HFFc6 (cell line): Measurements from ENCODE around the gene GGA1. TPM values are rescaled to one million over a fixed set of nuclear protein-coding genes. Genes with fewer than 3 reads are reported as not detected.

Source experiments
- DNase-seq: peaks from one replicate; pipeline ENCODE4 v3.0.0-alpha.2; 2018
- H3K27ac Mint-ChIP-seq: 2 replicates; pipeline ENCODE4 v1.8.0; 2020; ENCODE audit warnings: mild to moderate bottlenecking, mixed read lengths
- H3K27me3 Mint-ChIP-seq: 2 replicates; pipeline ENCODE4 v1.8.0; 2021; ENCODE audit warnings: mild to moderate bottlenecking, moderate library complexity, mixed read lengths; ENCODE audit not compliant: insufficient read depth
- H3K36me3 Mint-ChIP-seq: 2 replicates; pipeline ENCODE4 v1.8.0; 2021; ENCODE audit warnings: low read depth, mixed read lengths
- H3K4me1 Mint-ChIP-seq: 2 replicates; pipeline ENCODE4 v1.8.0; 2020; ENCODE audit warnings: low read depth, mixed read lengths
- H3K4me3 Mint-ChIP-seq: 2 replicates; pipeline ENCODE4 v1.8.0; 2020; ENCODE audit warnings: mild to moderate bottlenecking, moderate library complexity, mixed read lengths
- H3K9me3 Mint-ChIP-seq: 2 replicates; pipeline ENCODE4 v1.8.0; 2020; ENCODE audit warnings: mild to moderate bottlenecking, mixed read lengths
- CTCF ChIP-seq: fragments of 200-600 bp; sonication (generic); IDR thresholded peaks from 2 replicates; pipeline ENCODE4 v1.5.0; 2021; ENCODE audit warnings: antibody characterized with exemption, mild to moderate bottlenecking
- total RNA-seq, 6 experiments: library from RNA; stranded (reverse); fragmentation: NEBNext Ultra II Directional; extraction: Animal tissue kit (Norgen Biotek cat#: 25700); gene quantifications; 2 replicates in 1 of 6; 3 replicates in 5 of 6; pipeline ENCODE4 v1.2.3, GENCODE V29; 2021

The GGA1 gene
- total RNA-seq, 6 experiments from 2014 or later, result 37.5 to 45.4 (median 41.5) TPM

GRCh38 chr22:37629928-37630327, 21.3 kb downstream of the GGA1 start:
- TF ChIP-seq CTCF, result no peak
- no peak for DNase-seq
- Mint-ChIP-seq H3K36me3 (no peaks in the 10 kb centered on the region), H3K4me1 (peaks cover 21% of the 10 kb centered on the region), H3K9me3 (no peaks in the 10 kb centered on the region), H3K4me3 (no peak overlapping the region), H3K27ac (no peak overlapping the region), H3K27me3 (peaks cover 4% of the 10 kb centered on the region)

- no peak overlapping the region for H3K27ac Mint-ChIP-seq
- TF ChIP-seq CTCF, result no peak
- H3K27me3 Mint-ChIP-seq, result peaks cover 4% of the 10 kb centered on the region
- no peaks in the 10 kb centered on the region for H3K9me3 Mint-ChIP-seq
- peaks cover 21% of the 10 kb centered on the region for H3K4me1 Mint-ChIP-seq
- no peak for DNase-seq
- no peaks in the 10 kb centered on the region for H3K36me3 Mint-ChIP-seq
- no peak overlapping the region for H3K4me3 Mint-ChIP-seq
Observed at GRCh38 chr22:37630839-37631435, 22.3 kb downstream of the GGA1 start.

- Mint-ChIP-seq H3K4me3 (no peak overlapping the region), H3K9me3 (no peaks in the 10 kb centered on the region), H3K27ac (no peak overlapping the region), H3K27me3 (peaks cover 4% of the 10 kb centered on the region), H3K36me3 (no peaks in the 10 kb centered on the region), H3K4me1 (peaks cover 27% of the 10 kb centered on the region)
- TF ChIP-seq CTCF, result no peak
- no peak for DNase-seq
Observed at GRCh38 chr22:37631448-37632173, 23.0 kb downstream of the GGA1 start.

GRCh38 chr22:37632174-37633088, 23.8 kb downstream of the GGA1 start:
- H3K27me3 Mint-ChIP-seq, result peaks cover 4% of the 10 kb centered on the region
- no peaks in the 10 kb centered on the region for H3K36me3 Mint-ChIP-seq
- no peak for DNase-seq
- H3K4me1 Mint-ChIP-seq, result peaks cover 35% of the 10 kb centered on the region
- H3K27ac Mint-ChIP-seq, result peak overlapping the region; percentile 89
- H3K9me3 Mint-ChIP-seq, result no peaks in the 10 kb centered on the region
- no peak overlapping the region for H3K4me3 Mint-ChIP-seq
- no peak for TF ChIP-seq CTCF

GRCh38 chr22:37633089-37633624, 24.5 kb downstream of the GGA1 start:
- no peak for DNase-seq
- H3K36me3 Mint-ChIP-seq, result no peaks in the 10 kb centered on the region
- H3K9me3 Mint-ChIP-seq, result no peaks in the 10 kb centered on the region
- peaks cover 4% of the 10 kb centered on the region for H3K27me3 Mint-ChIP-seq
- H3K27ac Mint-ChIP-seq, result peak overlapping the region; percentile 89
- peak overlapping the region; percentile 36; the same call in 1 of the 2 replicates for H3K4me3 Mint-ChIP-seq
- H3K4me1 Mint-ChIP-seq, result peaks cover 39% of the 10 kb centered on the region
- no peak for TF ChIP-seq CTCF
